Measurements from ENCODE around the gene THSD4.

THSD4 gene

GRCh38 chr15:71114887-71115566, at the start of gene THSD4:
Gene THSD4 (plus strand): TSS chr15:71115471.
- DNase-seq: peak; percentile 42

DNA sequence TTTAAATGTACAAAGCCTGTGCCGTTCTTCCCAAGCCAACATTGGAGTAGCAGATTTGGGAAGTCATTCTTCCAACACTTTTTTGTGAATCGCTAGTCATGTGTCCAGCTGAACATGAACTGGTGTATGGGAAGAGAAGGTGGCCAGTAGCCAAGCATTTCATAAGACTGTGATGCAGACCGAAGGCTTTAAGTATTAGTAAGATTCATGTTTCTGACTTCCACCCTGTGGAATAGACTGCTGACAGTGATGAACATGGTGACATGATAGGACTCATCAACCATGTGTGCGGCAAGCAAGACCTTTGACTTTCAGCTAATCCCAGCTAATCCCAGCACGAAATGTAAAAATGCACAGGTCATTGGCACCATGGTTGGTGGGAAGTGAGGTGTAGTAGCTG, 48.3 kb upstream of the THSD4 start:
- no peak for DNase-seq

- DNase-seq: no peak
Measured at GRCh38 chr15:71069693-71070092, 45.6 kb upstream of the THSD4 start.

DNA sequence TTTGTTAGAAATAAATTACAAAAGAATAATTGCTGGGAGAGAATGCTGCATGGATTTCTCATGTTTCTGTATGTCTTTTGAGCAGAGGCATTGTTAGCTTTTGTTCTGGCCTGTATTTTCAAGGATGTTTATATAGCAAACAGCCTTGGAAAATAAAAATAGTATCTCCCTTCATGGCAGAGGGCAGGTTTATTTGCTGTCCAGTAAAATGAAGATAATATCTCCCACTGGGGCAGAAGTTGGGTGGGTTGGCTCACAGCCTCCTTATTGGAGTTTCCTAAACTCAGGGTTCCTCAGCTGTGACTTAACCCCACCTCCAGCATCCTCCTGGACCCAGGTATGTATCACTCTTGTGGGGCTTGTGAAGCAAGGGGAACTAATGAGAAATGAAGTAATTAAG, 43.7 kb upstream of the THSD4 start:
- no peak for DNase-seq

GRCh38 chr15:71072423-71072822, 42.8 kb upstream of the THSD4 start:
- no peak for DNase-seq

DNA sequence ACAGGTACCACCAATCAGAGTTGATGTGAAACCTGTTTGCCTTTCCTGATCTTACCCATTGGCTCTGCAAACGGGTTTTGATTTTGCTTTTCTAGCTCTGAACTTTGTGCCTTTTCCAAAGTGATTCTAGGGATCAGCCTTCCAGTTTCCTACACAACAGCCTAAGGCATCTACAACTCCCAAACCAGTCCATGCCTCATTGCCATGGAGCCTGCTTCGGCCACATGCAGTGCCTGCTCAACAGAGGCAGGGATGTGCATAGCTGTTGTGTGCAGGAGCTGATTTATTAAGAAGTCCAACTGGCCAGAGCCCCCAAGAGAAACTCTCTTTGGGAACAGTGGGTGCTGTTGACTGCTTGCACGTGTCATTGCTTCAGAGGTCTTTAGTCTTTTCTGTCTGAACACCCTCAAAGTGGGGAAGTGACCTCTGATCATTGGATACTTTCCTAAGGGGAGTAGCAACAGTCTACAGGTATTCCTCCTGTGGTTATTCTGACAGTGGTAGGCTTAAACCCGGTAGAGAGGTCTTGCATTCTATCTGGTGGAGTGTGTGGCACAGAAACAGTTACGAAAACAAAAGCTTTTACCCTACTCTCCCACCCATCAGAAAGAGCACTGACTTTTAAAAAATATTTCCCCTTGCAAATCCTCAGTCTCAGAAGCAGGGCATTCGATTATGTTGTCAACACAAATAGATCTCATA, 36.6 kb upstream of the THSD4 start:
- DNase-seq: no peak

GRCh38 chr15:71079208-71080044, 35.8 kb upstream of the THSD4 start:
- no peak for DNase-seq

DNA sequence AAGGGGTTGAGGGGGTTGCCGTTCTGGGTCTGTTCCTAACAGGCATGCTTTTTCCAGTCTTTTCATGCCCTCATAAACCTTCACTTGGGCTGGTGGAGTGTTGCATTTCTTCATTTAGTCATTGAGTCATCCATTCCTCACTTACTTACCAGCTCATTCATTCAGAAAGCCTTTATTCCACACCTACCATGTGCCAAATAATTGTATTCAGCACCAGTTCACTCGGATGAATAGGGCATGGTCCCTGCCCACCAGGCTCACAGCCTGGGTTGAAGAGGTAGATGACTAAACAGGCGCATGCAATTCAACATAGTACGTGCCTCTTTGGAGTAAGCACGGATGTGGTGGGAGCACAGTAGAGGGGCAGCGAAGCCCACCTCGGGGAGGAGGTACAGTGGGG, 35.1 kb upstream of the THSD4 start:
- DNase-seq: no peak

GRCh38 chr15:71080705-71081104, 34.6 kb upstream of the THSD4 start:
- no peak for DNase-seq

DNA sequence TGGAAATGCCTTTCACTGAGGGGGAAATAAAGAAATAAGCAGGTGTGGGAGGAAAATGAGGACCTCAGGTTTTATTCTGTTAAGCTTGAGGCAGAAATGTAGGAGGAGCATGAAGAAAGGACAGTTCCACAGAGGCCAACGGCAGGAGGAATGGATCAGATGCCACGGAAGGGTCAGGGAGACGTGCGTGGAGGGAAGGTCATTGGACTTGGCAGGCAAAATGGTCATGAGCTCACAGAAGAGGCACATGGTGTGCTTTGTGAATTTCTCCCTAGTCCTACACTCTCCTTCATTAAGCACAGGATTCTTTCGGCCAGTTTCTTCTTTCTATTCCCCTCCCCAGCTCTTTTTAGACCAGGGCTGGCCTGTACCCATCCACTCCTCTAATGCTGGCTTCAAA, 32.5 kb upstream of the THSD4 start:
- DNase-seq: no peak

DNA sequence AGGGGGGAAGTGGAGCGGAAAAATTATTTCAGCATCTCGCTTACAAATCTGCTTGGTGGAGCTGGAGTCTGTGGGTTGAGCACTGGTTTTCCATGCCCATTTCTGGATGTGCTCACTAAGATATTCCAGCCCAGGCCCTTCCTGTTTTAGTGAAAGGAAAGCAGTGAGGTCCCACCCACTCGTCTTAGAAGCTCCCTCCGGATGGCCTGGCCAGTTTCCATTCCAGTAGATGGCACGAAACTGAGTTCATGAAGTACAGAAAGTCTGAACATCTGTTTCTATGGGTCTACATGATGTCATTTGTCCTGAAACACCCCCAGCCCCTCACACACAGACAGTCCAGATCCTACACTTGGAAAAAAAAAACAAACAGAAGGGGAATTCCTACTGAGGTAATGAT, 31.9 kb upstream of the THSD4 start:
- DNase-seq: no peak

- no peak for DNase-seq
Measured at GRCh38 chr15:71084264-71084663, 31.0 kb upstream of the THSD4 start.

DNA sequence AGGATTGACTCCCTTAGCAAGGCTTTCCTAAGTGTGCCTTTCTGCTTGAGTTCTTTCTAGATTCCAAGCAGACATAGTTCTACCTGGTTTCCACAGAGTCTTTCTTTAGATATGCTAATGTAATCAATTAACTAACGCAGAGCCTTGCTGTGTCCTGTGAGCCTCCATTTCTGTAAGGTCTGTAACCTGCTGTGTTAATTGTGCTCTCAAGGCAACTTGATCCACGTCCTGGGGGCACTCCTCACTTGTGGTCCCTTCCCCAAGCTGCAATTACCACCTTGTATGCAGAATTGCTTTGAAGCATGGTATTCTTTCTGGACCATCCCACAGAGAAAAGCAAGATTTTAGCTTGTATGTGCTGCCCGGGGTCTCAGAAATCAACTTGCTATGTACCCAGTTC, 29.5 kb upstream of the THSD4 start:
- no peak for DNase-seq

DNA sequence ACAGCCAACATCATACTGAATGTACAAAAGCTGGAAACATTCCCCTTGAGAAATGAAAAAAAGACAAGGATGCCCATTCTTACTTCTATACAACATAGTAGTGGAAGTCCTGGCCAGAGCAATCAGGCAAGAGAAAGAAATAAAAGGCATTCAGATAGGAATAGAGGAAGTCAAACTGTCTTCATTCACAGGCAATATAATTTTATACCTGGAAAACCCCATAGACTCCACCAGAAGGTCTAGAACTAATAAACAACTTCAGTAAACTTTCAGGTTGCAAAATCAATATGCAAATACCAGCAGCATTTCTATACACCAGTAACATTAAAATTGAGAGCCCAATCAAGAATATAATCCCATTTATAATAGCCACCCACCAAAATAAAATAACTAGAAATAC, 27.1 kb upstream of the THSD4 start:
- DNase-seq: no peak

- DNase-seq: no peak
Measured at GRCh38 chr15:71088683-71089082, 26.6 kb upstream of the THSD4 start.

DNA sequence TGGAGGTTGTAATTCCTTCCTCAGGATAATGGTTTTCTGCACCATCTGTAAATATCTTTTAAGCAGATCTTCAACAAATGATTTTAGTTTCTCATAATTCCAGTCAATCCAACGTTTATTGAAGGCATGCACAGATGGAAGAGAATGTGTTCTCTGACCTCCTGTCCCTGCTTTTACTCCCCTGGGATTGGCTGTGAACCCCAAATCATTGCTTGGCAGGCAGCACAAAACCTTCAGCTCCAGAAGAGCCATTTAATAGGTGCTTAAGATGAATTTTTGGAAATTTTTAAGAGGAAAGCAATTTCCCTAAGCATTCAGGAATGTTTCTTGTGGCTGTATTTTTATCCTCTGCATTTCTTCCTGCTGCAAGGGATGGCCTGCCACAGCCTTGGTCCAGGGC, 25.5 kb upstream of the THSD4 start:
- no peak for DNase-seq

DNA sequence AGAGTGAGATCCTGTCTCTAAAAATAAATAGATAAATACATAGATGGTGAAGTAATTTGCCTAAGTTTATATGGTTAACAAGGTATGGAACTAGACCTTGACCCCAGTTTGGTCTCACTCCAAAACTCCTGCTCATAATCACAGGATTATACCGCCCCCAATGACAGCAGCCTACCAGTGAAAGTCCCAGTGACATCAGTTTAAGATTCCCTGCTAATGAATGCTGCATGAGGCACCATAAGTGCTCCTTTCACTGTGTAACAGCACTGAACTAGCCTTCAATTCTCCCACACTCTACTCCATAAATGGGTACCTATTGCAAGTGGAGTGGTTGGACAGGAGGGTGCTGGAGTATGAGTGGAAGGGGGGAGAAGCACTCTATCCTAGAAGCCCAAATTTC, 23.7 kb upstream of the THSD4 start:
- DNase-seq: no peak

GRCh38 chr15:71092056-71092600, 23.1 kb upstream of the THSD4 start:
- DNase-seq: no peak

DNA sequence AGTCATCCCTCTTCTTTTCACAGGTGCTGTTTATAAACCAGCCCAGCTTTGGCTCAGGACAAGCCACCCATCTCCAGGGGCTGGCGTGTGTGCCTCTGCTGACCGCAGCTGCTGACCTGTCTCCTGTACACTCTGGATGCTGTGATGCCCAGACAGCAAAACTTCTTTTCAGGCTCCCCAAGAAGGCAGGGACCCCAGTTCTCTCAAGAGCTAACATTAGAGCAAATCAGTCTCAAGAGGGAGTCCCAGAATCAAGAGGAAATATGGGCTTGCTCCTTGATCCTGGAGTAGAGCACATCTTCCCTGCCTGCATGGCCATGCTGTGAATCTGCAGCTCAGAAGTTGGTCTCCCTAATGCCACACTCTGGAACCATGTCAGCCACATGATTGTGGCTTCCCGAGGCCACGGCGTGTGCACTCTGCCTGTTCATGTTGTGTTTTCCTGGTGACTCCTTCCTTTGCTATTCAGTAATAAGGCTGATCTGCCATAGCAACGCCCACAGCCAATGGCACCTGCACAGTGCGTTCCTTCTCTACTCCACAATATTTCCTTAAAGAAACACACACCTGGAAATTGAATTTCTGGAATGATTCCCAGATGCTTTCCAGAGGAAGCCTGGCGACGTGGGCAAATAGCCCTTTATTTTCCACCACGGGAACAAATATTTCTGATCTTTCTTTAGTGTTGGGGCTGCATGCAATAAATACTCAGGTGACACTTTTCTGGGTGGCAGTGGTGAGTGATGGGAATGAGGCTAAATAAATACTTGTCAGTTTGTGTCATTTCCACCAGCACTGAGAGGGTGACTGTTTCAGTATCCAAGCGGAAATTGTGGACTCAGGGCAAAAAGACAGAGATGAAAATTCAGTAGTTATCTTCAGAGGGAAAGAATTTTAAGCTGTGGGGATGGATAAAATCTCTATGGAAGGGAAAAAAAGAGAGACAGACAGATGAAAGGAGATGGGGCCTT, 21.9 kb upstream of the THSD4 start:
- no peak for DNase-seq

GRCh38 chr15:71094137-71094536, 21.1 kb upstream of the THSD4 start:
- no peak for DNase-seq

DNA sequence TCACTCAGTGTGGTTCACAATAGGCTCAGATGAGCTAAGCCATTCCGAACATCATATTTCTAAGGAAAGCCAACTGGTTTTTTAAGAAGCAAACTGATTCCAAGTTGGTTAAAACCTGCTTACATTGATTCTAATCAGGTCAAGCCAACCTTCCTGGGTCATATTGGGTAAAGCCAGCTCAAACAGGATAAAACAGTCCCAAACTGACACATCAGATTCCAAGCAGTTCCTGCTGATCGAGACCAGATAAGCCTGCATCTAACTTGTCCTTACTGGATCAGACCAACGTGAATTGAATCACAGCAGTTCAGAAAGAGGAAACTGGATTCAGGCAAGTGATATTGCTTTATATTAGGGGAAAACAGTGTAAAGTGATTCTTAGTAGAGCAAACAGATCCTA, 18.6 kb upstream of the THSD4 start:
- DNase-seq: no peak

DNA sequence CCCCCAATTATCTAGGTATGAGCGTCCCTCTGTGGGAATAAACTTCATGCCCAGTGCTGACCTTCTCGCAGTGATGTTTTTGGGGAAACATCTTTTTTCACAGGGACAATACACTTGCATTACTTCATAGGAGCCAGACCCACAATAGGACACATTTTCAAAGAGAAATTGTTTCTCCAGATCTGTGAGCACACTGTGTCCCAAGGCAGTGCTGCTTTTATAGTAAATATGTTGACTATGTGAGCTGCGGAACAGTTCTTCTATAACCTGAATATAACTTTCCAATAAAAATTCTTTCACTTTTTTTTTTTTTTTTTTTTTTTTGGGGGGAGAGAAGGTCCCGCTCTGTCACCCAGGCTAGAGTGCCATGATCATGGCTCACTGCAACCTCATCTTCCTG, 17.4 kb upstream of the THSD4 start:
- DNase-seq: no peak
